Upper lobe of right lung (tissue), 1 donor: ENCODE data around the gene MR1. TPM values are rescaled to one million over a fixed set of nuclear protein-coding genes. Genes with fewer than 3 reads are reported as not detected.

Source experiments
- ATAC-seq: fragments of 200-7000 bp; cut with Tn5 transposase; one replicate; pipeline ENCODE4 v1.9.1; 2020; ENCODE audit warnings: mild to moderate bottlenecking, moderate library complexity
- DNase-seq: peaks from one replicate; pipeline ENCODE4 v3.0.0-alpha.2; 2020
- H3K27ac ChIP-seq: fragments of 200-600 bp; one replicate; pipeline ENCODE4 v1.8.0; 2022
- H3K27me3 ChIP-seq: fragments of 200-600 bp; one replicate; pipeline ENCODE4 v1.8.0; 2022; ENCODE audit warnings: mild to moderate bottlenecking
- H3K36me3 ChIP-seq: fragments of 200-600 bp; one replicate; pipeline ENCODE4 v1.8.0; 2022
- H3K4me1 ChIP-seq: fragments of 200-600 bp; one replicate; pipeline ENCODE4 v1.8.0; 2022
- H3K4me3 ChIP-seq: fragments of 200-600 bp; one replicate; pipeline ENCODE4 v1.8.0; 2022; ENCODE audit warnings: mild to moderate bottlenecking
- H3K9me3 ChIP-seq: fragments of 200-600 bp; one replicate; pipeline ENCODE4 v1.8.0; 2022
- intact Hi-C: fragments of 100-400 bp; cut with DNase I; formaldehyde crosslinking; loops from one replicate; pipeline ENCODE4 v1.11.0; 2022
- total RNA-seq: library from RNA; stranded (reverse); fragmentation: NEBNext Ultra II Directional; extraction: Animal tissue kit (Norgen Biotek cat#: 25700); gene quantifications from one replicate; pipeline ENCODE4 v1.2.1, GENCODE V29; 2021
- TF ChIP-seq, protein P1 (sequence below): fragments of 200-600 bp; IDR thresholded peaks from one replicate; pipeline ENCODE4 v1.8.0; 2022; ENCODE audit warnings: antibody characterized with exemption
- donor health status: DM: no; HTN: yes; CAD: no; lungs with severe emphysema.

MR1 gene
- total RNA-seq, 1 donor from 2014 or later, result 45.0 TPM

DNA sequence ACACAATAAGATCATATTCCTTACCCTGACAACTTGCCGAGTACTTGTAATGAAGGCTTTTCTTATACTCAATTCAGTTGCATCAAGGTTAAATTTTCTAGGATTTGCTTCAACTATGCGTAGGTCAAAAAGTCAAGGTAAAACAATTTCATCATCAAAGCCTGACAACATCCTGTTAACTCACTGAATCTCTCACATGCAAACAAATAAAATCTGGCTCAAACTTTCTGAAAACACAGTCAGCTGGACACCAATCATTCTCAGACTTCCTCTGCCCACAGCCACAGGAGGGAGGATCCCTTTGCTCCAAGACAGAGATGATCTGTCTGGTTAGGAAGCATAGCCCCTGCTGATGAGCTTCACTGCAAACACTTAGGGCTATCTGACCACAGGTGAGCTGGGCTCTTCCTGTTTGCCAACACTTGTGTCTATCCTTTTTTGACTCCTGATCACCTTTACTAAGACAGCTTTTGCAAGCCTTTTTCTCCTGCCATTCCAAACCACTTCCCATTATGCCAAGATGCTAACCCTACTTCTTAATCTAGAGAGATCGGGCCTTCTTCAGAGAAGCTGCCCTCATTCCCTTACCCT lies 31.1 kb upstream of the MR1 start:
- DNase-seq (no peak), ATAC-seq (no peak)
- no peaks in the 10 kb centered on the region for H3K27me3 ChIP-seq
- intact Hi-C loops, result no loop called here
- TF ChIP-seq, protein P1, sequence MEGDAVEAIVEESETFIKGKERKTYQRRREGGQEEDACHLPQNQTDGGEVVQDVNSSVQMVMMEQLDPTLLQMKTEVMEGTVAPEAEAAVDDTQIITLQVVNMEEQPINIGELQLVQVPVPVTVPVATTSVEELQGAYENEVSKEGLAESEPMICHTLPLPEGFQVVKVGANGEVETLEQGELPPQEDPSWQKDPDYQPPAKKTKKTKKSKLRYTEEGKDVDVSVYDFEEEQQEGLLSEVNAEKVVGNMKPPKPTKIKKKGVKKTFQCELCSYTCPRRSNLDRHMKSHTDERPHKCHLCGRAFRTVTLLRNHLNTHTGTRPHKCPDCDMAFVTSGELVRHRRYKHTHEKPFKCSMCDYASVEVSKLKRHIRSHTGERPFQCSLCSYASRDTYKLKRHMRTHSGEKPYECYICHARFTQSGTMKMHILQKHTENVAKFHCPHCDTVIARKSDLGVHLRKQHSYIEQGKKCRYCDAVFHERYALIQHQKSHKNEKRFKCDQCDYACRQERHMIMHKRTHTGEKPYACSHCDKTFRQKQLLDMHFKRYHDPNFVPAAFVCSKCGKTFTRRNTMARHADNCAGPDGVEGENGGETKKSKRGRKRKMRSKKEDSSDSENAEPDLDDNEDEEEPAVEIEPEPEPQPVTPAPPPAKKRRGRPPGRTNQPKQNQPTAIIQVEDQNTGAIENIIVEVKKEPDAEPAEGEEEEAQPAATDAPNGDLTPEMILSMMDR, result no peak
- H3K27ac ChIP-seq, result no peak overlapping the region
- no peaks in the 10 kb centered on the region for H3K9me3 ChIP-seq
- no peak overlapping the region for H3K4me3 ChIP-seq
- peaks cover 40% of the 10 kb centered on the region for H3K36me3 ChIP-seq
- H3K4me1 ChIP-seq, result peaks cover 5% of the 10 kb centered on the region

DNA sequence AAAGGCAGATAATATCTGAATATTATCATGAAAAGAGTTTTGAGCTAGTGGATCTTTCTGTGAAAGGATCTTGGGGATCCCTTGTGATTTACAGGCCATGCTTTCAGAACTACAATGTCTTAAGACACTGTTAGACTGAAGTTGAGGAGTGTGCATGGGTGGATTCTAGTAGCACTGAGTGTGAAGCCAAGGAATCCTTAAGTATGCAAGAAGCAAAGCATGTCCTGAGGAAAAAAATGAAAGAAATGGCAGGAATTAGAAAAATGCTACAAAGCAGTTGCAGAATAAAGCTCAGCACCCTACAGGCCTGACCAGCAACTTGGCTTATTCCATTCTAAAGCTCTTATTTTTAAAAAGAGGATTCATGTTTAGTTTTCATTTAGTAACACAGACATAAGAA lies 23.0 kb upstream of the MR1 start:
- ATAC-seq, result peak; percentile 40
- Histone ChIP-seq H3K4me1 (peaks cover 64% of the 10 kb centered on the region), H3K9me3 (no peaks in the 10 kb centered on the region), H3K4me3 (no peak overlapping the region), H3K27ac (peak overlapping the region; percentile 12), H3K36me3 (no peaks in the 10 kb centered on the region), H3K27me3 (no peaks in the 10 kb centered on the region)
- DNase-seq, result no peak
- TF ChIP-seq, protein P1, result no peak
- intact Hi-C loops, result no loop called here

DNA sequence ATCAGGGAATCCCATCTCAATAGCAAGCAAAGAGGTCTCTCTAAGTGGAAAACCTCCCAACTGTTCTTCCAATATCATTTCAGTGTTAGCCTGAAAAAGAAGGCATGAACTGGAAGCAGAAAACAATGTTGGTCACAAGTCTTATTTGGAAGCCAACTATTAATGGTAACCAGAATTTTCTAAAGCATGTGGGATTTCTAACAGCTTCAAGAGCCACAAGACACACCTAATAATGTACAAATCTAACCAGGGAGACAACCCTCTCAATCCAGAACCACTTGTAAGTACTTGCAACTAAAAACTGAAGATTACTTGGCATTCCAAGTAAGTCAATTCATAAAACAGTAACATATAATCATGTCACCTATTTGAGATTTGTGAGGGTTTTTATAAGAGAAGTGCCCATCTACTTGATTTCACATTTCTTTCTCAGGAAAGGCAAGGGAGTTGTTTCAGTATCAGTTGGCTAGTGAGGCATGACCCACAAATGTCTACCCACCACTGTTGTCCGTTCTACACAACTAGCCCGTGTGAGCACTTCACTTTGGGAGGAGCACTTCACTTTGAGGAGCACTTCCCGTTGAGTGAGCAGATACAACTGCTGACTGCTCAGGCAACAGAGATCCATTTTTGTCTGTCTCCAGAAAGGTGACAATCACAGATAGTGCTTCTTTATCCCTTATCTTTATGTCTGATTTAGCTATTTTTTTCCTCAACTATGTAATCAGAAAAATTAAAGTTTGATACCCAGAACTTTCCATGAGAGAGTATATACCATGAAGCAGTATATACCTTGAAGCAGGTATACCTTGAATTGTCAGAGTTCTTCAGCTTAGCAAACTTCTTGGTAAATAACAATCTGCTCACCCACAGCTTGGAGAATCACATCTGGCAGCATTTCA lies 22.2 kb upstream of the MR1 start:
- Histone ChIP-seq H3K9me3 (no peaks in the 10 kb centered on the region), H3K4me1 (peaks cover 69% of the 10 kb centered on the region), H3K36me3 (no peaks in the 10 kb centered on the region), H3K4me3 (no peak overlapping the region), H3K27ac (peak overlapping the region; percentile 32), H3K27me3 (no peaks in the 10 kb centered on the region)
- intact Hi-C loops, result no loop called here
- TF ChIP-seq, protein P1, result no peak
- ATAC-seq, result peak; percentile 40
- DNase-seq, result no peak

- H3K4me1 ChIP-seq, result peaks cover 69% of the 10 kb centered on the region
- DNase-seq (no peak), ATAC-seq (no peak)
- H3K4me3 ChIP-seq, result no peak overlapping the region
- H3K27ac ChIP-seq, result peak overlapping the region; percentile 32
- H3K27me3 ChIP-seq, result no peaks in the 10 kb centered on the region
- TF ChIP-seq, protein P1, result no peak
- no peaks in the 10 kb centered on the region for H3K9me3 ChIP-seq
- no peaks in the 10 kb centered on the region for H3K36me3 ChIP-seq
- intact Hi-C loops, result no loop called here
Observed at GRCh38 chr1:181012203-181012745, 21.5 kb upstream of the MR1 start.

- DNase-seq (no peak), ATAC-seq (peak; percentile 58)
- TF ChIP-seq, protein P1, result no peak
- Histone ChIP-seq H3K9me3 (no peaks in the 10 kb centered on the region), H3K36me3 (peaks cover 6% of the 10 kb centered on the region), H3K27ac (no peak overlapping the region), H3K4me1 (peaks cover 75% of the 10 kb centered on the region), H3K27me3 (no peaks in the 10 kb centered on the region), H3K4me3 (no peak overlapping the region)
- intact Hi-C loops, result no loop called here
Observed at GRCh38 chr1:181013144-181013543, 20.6 kb upstream of the MR1 start.
